Lower lobe of right lung (tissue), 2 donors: ENCODE measurements around the gene TRIM31. TPM values are rescaled to one million over a fixed set of nuclear protein-coding genes. Genes with fewer than 3 reads are reported as not detected.
"Not testable (repeated sequence)": the region's sequence is repeated elsewhere in the genome, so short reads cannot be mapped to it uniquely, and the experiment has no call there.

Experiments used
- ATAC-seq, 2 donors: fragments of 200-7000 bp; cut with Tn5 transposase; one replicate each; pipeline ENCODE4 v1.9.1; 2020 to 2022; ENCODE audit warnings: mild to moderate bottlenecking in 2 of 2, moderate library complexity in 2 of 2
- DNase-seq: peaks from one replicate; pipeline ENCODE4 v3.0.0-alpha.2; 2020
- H3K27ac ChIP-seq: fragments of 200-600 bp; one replicate; pipeline ENCODE4 v1.8.0; 2022
- H3K27me3 ChIP-seq: fragments of 200-600 bp; one replicate; pipeline ENCODE4 v1.8.0; 2022; ENCODE audit warnings: low read depth
- H3K36me3 ChIP-seq: fragments of 200-600 bp; one replicate; pipeline ENCODE4 v1.8.0; 2022; ENCODE audit warnings: mild to moderate bottlenecking
- H3K4me1 ChIP-seq: fragments of 200-600 bp; one replicate; pipeline ENCODE4 v1.8.0; 2022
- H3K4me3 ChIP-seq: fragments of 200-600 bp; one replicate; pipeline ENCODE4 v1.8.0; 2022; ENCODE audit warnings: mild to moderate bottlenecking
- H3K9me3 ChIP-seq: fragments of 200-600 bp; one replicate; pipeline ENCODE4 v1.8.0; 2022
- CTCF ChIP-seq: fragments of 200-600 bp; IDR thresholded peaks from one replicate; pipeline ENCODE4 v1.8.0; 2022; ENCODE audit warnings: antibody characterized with exemption, mild to moderate bottlenecking
- intact Hi-C: fragments of 100-400 bp; cut with DNase I; formaldehyde crosslinking; loops from one replicate; pipeline ENCODE4 v1.11.0; 2022
- total RNA-seq: library from RNA; stranded (reverse); fragmentation: NEBNext Ultra II Directional; extraction: Animal tissue kit (Norgen Biotek cat#: 25700); gene quantifications from one replicate; pipeline ENCODE4 v1.2.1, GENCODE V29; 2021
- donor health status: DM: no; HTN: yes; CAD: no; lungs with severe emphysema.

The TRIM31 gene
- total RNA-seq, 1 donor from 2014 or later = 0.62 TPM

- TF ChIP-seq CTCF = no peak
- DNase-seq (no peak), ATAC-seq (peak; percentile 80)
- Histone ChIP-seq H3K27me3 (peaks cover 39% of the 10 kb centered on the region), H3K9me3 (no peaks in the 10 kb centered on the region), H3K4me1 (peaks cover 21% of the 10 kb centered on the region), H3K27ac (no peak overlapping the region), H3K36me3 (no peaks in the 10 kb centered on the region), H3K4me3 (no peak overlapping the region)
- intact Hi-C loops = no loop called here
Measured at GRCh38 chr6:30129265-30130178, 16.6 kb upstream of the TRIM31 start.

- ATAC-seq (peak; percentile 9 to 17), DNase-seq (no peak)
- intact Hi-C loops = no loop called here
- Histone ChIP-seq H3K4me1 (peaks cover 21% of the 10 kb centered on the region), H3K4me3 (no peak overlapping the region), H3K27ac (no peak overlapping the region), H3K9me3 (no peaks in the 10 kb centered on the region), H3K27me3 (peaks cover 37% of the 10 kb centered on the region), H3K36me3 (no peaks in the 10 kb centered on the region)
- no peak for TF ChIP-seq CTCF
Measured at GRCh38 chr6:30127238-30128093, 14.6 kb upstream of the TRIM31 start.

GRCh38 chr6:30122515-30122914, 9.6 kb upstream of the TRIM31 start:
- Histone ChIP-seq H3K36me3 (no peaks in the 10 kb centered on the region), H3K27ac (no peak overlapping the region), H3K9me3 (no peaks in the 10 kb centered on the region), H3K4me3 (no peak overlapping the region), H3K4me1 (peaks cover under 1% of the 10 kb centered on the region), H3K27me3 (no peaks in the 10 kb centered on the region)
- no peak for TF ChIP-seq CTCF
- intact Hi-C loops = no loop called here
- ATAC-seq = no peak
- DNase-seq = no peak

- intact Hi-C loops = no loop called here
- ATAC-seq = no peak
- no peak for TF ChIP-seq CTCF
- Histone ChIP-seq H3K27ac (no peak overlapping the region), H3K4me1 (no peaks in the 10 kb centered on the region), H3K9me3 (no peaks in the 10 kb centered on the region), H3K27me3 (no peaks in the 10 kb centered on the region), H3K4me3 (no peak overlapping the region), H3K36me3 (no peaks in the 10 kb centered on the region)
- no peak for DNase-seq
Measured at GRCh38 chr6:30121446-30122366, 8.8 kb upstream of the TRIM31 start.

GRCh38 chr6:30118691-30119090, 5.8 kb upstream of the TRIM31 start:
- H3K27me3 ChIP-seq, H3K27ac ChIP-seq, DNase-seq, H3K36me3 ChIP-seq, H3K9me3 ChIP-seq, H3K4me1 ChIP-seq, ATAC-seq, intact Hi-C loops, H3K4me3 ChIP-seq: not testable (repeated sequence)
